HEK293 (cell line): ENCODE data around the gene LMAN2L.

ENCODE experiments used
- CTCF ChIP-seq: fragments of 450-650 bp; formaldehyde crosslinking; IDR thresholded peaks from 2 replicates; pipeline ENCODE4 v1.5.1; 2016; ENCODE audit warnings: missing biosample characterization, missing genetic modification characterization
- REST ChIP-seq: fragments of 450-650 bp; formaldehyde crosslinking; IDR thresholded peaks from 2 replicates; pipeline ENCODE4 v1.5.1; 2016; ENCODE audit warnings: missing biosample characterization, missing genetic modification characterization
- ZBTB20 ChIP-seq: fragments of 450-650 bp; formaldehyde crosslinking; IDR thresholded peaks from 2 replicates; pipeline ENCODE4 v1.5.1; 2016; ENCODE audit warnings: missing biosample characterization, missing genetic modification characterization
- ZBTB8A ChIP-seq: fragments of 450-650 bp; formaldehyde crosslinking; IDR thresholded peaks from 2 replicates; pipeline ENCODE4 v1.5.1; 2016; ENCODE audit warnings: missing biosample characterization, missing genetic modification characterization
- ZNF133 ChIP-seq: fragments of 450-650 bp; formaldehyde crosslinking; IDR thresholded peaks from 2 replicates; pipeline ENCODE4 v1.5.1; 2016; ENCODE audit warnings: missing biosample characterization, missing genetic modification characterization
- ZNF18 ChIP-seq: fragments of 450-650 bp; formaldehyde crosslinking; IDR thresholded peaks from 2 replicates; pipeline ENCODE4 v1.5.1; 2016; ENCODE audit warnings: missing biosample characterization, missing genetic modification characterization
- ZNF274 ChIP-seq, 2 experiments: fragments of 200-500 bp in 1 of 2; fragments of 450-650 bp in 1 of 2; sonication (Bioruptor generic) in 1 of 2; formaldehyde crosslinking in 1 of 2; IDR thresholded peaks; 2 replicates each; pipeline versions ENCODE4 v1.5.1 to v1.6.1; 2014 to 2016; ENCODE audit warnings: borderline replicate concordance in 1 of 2, inconsistent platforms in 1 of 2, low read length in 1 of 2, missing biosample characterization in 1 of 2, missing genetic modification characterization in 1 of 2
- ZNF530 ChIP-seq: fragments of 450-650 bp; formaldehyde crosslinking; IDR thresholded peaks from 2 replicates; pipeline ENCODE4 v1.5.1; 2016; ENCODE audit warnings: low read depth, missing biosample characterization, missing genetic modification characterization
- ZNF571 ChIP-seq: fragments of 450-650 bp; formaldehyde crosslinking; IDR thresholded peaks from 2 replicates; pipeline ENCODE4 v1.5.0; 2017; ENCODE audit warnings: missing biosample characterization, missing genetic modification characterization
- ZNF623 ChIP-seq: fragments of 450-650 bp; formaldehyde crosslinking; IDR thresholded peaks from 2 replicates; pipeline ENCODE4 v1.5.1; 2016; ENCODE audit warnings: missing biosample characterization, missing genetic modification characterization
- ZNF76 ChIP-seq: fragments of 450-650 bp; formaldehyde crosslinking; IDR thresholded peaks from 2 replicates; pipeline ENCODE4; 2016; ENCODE audit warnings: low read depth, missing biosample characterization, missing genetic modification characterization, borderline replicate concordance

GRCh38 chr2:96775160-96775559 lies 35.3 kb upstream of the LMAN2L start:
- TF ChIP-seq CTCF (tag by site-specific recombination): no peak
- no peak for TF ChIP-seq ZBTB20 (tag by site-specific recombination)
- no peak for TF ChIP-seq ZBTB8A (tag by site-specific recombination)
- no peak for TF ChIP-seq REST (tag by site-specific recombination)
- no peak for TF ChIP-seq ZNF571
- TF ChIP-seq ZNF530 (tag by site-specific recombination): no peak
- TF ChIP-seq ZNF18: no peak
- no peak for TF ChIP-seq ZNF623 (tag by site-specific recombination)
- no peak for TF ChIP-seq ZNF274 (IDR thresholded peaks at IDR 0.05; ENCODE audit: low read length)
- TF ChIP-seq ZNF274 (tag by site-specific recombination; IDR thresholded peaks at IDR 0.05; ENCODE audit: borderline replicate concordance): no peak
- TF ChIP-seq ZNF76: no peak
- no peak for TF ChIP-seq ZNF133 (tag by site-specific recombination)
